Left lung (tissue), 10 donors: ENCODE results near the gene WHAMM. TPM values are rescaled to one million over a fixed set of nuclear protein-coding genes. Genes with fewer than 3 reads are reported as not detected.

Experiments used
- ATAC-seq: fragments of 200-7000 bp; cut with Tn5 transposase; one replicate; pipeline ENCODE4 v1.9.1; 2020; ENCODE audit warnings: moderate library complexity
- DNase-seq, 4 donors: peaks; one replicate each; pipeline ENCODE4 v3.0.0-alpha.2; 2013 to 2020
- H3K27ac ChIP-seq, 2 donors: fragments of 200-600 bp; sonication (generic) in 1 of 2; one replicate each; pipeline versions ENCODE4 v1.5.0 to v1.8.0; 2020 to 2021
- H3K27me3 ChIP-seq, 2 donors: fragments of 200-600 bp; sonication (generic) in 1 of 2; one replicate each; pipeline versions ENCODE4 v1.5.0 to v1.8.0; 2020 to 2021
- H3K36me3 ChIP-seq, 2 donors: fragments of 200-600 bp; sonication (generic) in 1 of 2; one replicate each; pipeline versions ENCODE4 v1.5.0 to v1.8.0; 2020 to 2021
- H3K4me1 ChIP-seq, 2 donors: fragments of 200-600 bp; one replicate each; pipeline ENCODE4 v1.8.0; 2021
- H3K4me3 ChIP-seq, 2 donors: fragments of 200-600 bp; sonication (generic) in 1 of 2; one replicate each; pipeline versions ENCODE4 v1.5.0 to v1.8.0; 2020 to 2021; ENCODE audit warnings: mild to moderate bottlenecking in 1 of 2
- H3K9me3 ChIP-seq, 2 donors: fragments of 200-600 bp; sonication (generic) in 1 of 2; one replicate each; pipeline versions ENCODE4 v1.5.0 to v1.8.0; 2020 to 2021
- CTCF ChIP-seq, 2 donors: fragments of 200-600 bp; sonication (generic) in 1 of 2; IDR thresholded peaks; one replicate each; pipeline versions ENCODE4 v1.5.0 to v1.8.0; 2021; ENCODE audit warnings: antibody characterized with exemption in 2 of 2
- intact Hi-C, 2 donors: fragments of 100-400 bp; cut with DNase I; formaldehyde crosslinking; loops; one replicate each; pipeline versions ENCODE4 v1.11.2 to v1.14.2; 2022
- polyA plus RNA-seq, 6 donors: library from polyadenylated mRNA; unstranded; fragments of 120-200 nt; gene quantifications; one replicate each; pipeline ENCODE4 v1.2.1, GENCODE V29; 2013; ENCODE audit not compliant: insufficient read length in 6 of 6
- total RNA-seq, 2 donors: library from RNA; stranded (reverse); fragmentation: NEBNext Ultra II Directional; extraction: Animal tissue kit (Norgen Biotek cat#: 25700); gene quantifications; one replicate each; pipeline ENCODE4 v1.2.1, GENCODE V29; 2021
- donor health status: DM: no; HTN: yes; CAD: no.
- donor health status: DM: no; HTN: no; CAD: no.

The WHAMM gene
- total and polyA plus RNA-seq, 8 donors, result 9.3 to 15.8 (median 13.4) TPM

- DNase-seq (no peak), ATAC-seq (no peak)
- Histone ChIP-seq H3K36me3 (no peaks in the 10 kb centered on the region), H3K4me3 (no peak overlapping the region), H3K27me3 (no peaks in the 10 kb centered on the region), H3K27ac (no peak overlapping the region), H3K9me3 (no peaks in the 10 kb centered on the region), H3K4me1 (no peaks in the 10 kb centered on the region)
- intact Hi-C loops, result no loop called here
- no peak for TF ChIP-seq CTCF (IDR thresholded peaks at IDR 0.05)
Measured at GRCh38 chr15:82881747-82882146, 72.3 kb downstream of the WHAMM start.

DNA sequence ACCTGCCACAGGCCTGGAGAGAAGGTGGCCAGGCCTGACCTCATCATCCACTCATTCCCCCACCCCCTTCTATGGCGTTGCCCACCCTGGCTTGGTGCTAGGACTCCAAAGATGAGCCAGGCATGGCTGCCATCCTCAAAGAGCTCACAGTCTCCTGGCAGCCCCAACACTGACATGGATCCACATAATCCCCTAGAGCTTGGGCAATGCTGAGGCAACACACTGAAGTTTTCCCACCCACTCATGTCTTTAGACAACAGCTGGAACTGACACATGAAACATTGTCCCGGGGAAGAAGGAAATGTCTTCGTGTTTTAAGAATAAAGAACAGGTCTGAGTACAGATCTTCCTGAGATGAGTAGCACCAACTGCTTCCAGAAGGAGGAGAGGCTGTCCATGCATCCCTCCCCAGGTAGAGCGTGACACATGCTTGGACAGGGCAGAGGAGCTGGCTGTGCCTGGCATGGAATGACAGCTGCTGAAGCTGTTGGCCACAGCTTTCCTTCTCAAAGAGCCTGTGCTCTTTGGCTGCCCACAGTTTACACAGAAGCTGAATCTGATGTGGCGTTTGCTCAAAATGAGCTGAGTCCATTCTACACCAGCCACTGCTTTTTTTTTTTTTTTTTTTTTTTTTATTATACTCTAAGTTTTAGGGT is 73.0 kb downstream of the WHAMM start:
- Histone ChIP-seq H3K27me3 (no peaks in the 10 kb centered on the region), H3K4me3 (no peak overlapping the region), H3K27ac (no peak overlapping the region), H3K9me3 (no peaks in the 10 kb centered on the region), H3K4me1 (no peaks in the 10 kb centered on the region), H3K36me3 (no peaks in the 10 kb centered on the region)
- DNase-seq (no peak), ATAC-seq (no peak)
- TF ChIP-seq CTCF (IDR thresholded peaks at IDR 0.05), result no peak
- intact Hi-C loops, result no loop called here

Other genes with a start within 250 kb of the WHAMM start
- 1 to 10 TPM; 1.3 to 2.7 TPM for gene CPEB1, start 162.3 kb upstream of the WHAMM start, total RNA-seq
- gene CPEB1, start 162.3 kb upstream of the WHAMM start, polyA plus RNA-seq, result 1 to 10 TPM; 2.7 to 5.0 (median 3.6) TPM
- 1 to 10 TPM in 1 of 2 donors, under 1 TPM in 1; 0.82 to 1.6 TPM for gene AP3B2, start 99.8 kb upstream of the WHAMM start, total RNA-seq
- 1 to 10 TPM; 1.5 to 3.0 (median 2.4) TPM for gene AP3B2, start 99.8 kb upstream of the WHAMM start, polyA plus RNA-seq
- 1 to 10 TPM in 1 of 2 donors, not detected in 1; 1.3 TPM for gene FSD2, start 3.6 kb upstream of the WHAMM start, total RNA-seq
- gene FSD2, start 3.6 kb upstream of the WHAMM start, polyA plus RNA-seq, result under 1 TPM; 0.11 to 0.49 (median 0.32) TPM
- 10 to 100 TPM; 17.3 to 18.8 TPM for gene HOMER2, start 143.1 kb downstream of the WHAMM start, total RNA-seq
- gene HOMER2, start 143.1 kb downstream of the WHAMM start, polyA plus RNA-seq, result 10 to 100 TPM; 17.8 to 22.4 (median 20.0) TPM
- gene RAMAC, start 176.6 kb downstream of the WHAMM start, total RNA-seq, result 10 to 100 TPM; 17.2 to 19.2 TPM
- 10 to 100 TPM; 30.3 to 34.8 (median 33.3) TPM for gene RAMAC, start 176.6 kb downstream of the WHAMM start, polyA plus RNA-seq
- gene C15orf40, start 202.0 kb downstream of the WHAMM start, total RNA-seq, result 10 to 100 TPM; 13.0 to 20.2 TPM
- gene C15orf40, start 202.0 kb downstream of the WHAMM start, polyA plus RNA-seq, result 10 to 100 TPM; 21.3 to 26.7 (median 24.3) TPM